OCI-LY1 (cell line): Measurements from ENCODE around the gene AFAP1.

Experiments
- H2AFZ ChIP-seq: fragments of 200-600 bp; sonication (generic), shearing (Covaris generic); 2 replicates; pipeline ENCODE4 v1.6.0; 2014; ENCODE audit warnings: antibody characterized with exemption, mild to moderate bottlenecking, low read length
- H3F3A ChIP-seq: fragments of 200-600 bp; sonication (generic), shearing (Covaris generic); 2 replicates; pipeline ENCODE4 v1.6.0; 2014; ENCODE audit warnings: mild to moderate bottlenecking, antibody characterized with exemption, low read length, moderate library complexity; ENCODE audit not compliant: insufficient read depth
- H3K27ac ChIP-seq: fragments of 200-600 bp; sonication (generic); 2 replicates; pipeline ENCODE4 v1.5.1; 2014; ENCODE audit warnings: low read length, mixed run types, mild to moderate bottlenecking, low read depth; ENCODE audit not compliant: poor library complexity, severe bottlenecking
- H3K27me3 ChIP-seq: fragments of 200-600 bp; sonication (generic); 2 replicates; pipeline ENCODE4 v1.6.0; 2014; ENCODE audit warnings: antibody characterized with exemption, mild to moderate bottlenecking, low read length, moderate library complexity; ENCODE audit not compliant: insufficient read depth
- H3K36me3 ChIP-seq: fragments of 200-600 bp; sonication (generic); 2 replicates; pipeline ENCODE4 v1.6.1; 2014; ENCODE audit warnings: mild to moderate bottlenecking, antibody characterized with exemption, low read length, moderate library complexity, mixed read lengths; ENCODE audit not compliant: insufficient read depth
- H3K4me1 ChIP-seq: fragments of 200-600 bp; sonication (generic); 2 replicates; pipeline ENCODE4 v1.5.1; 2014; ENCODE audit warnings: mild to moderate bottlenecking, low read length, moderate library complexity; ENCODE audit not compliant: insufficient read depth, severe bottlenecking
- H3K4me2 ChIP-seq: fragments of 200-600 bp; sonication (generic), shearing (Covaris generic); 2 replicates; pipeline ENCODE4 v1.6.1; 2014; ENCODE audit warnings: low read length
- H3K4me3 ChIP-seq: fragments of 200-600 bp; sonication (generic); 2 replicates; pipeline ENCODE4 v1.5.1; 2014; ENCODE audit warnings: low read length, low read depth, mild to moderate bottlenecking, mixed read lengths; ENCODE audit not compliant: poor library complexity, severe bottlenecking
- H3K79me2 ChIP-seq: fragments of 200-600 bp; shearing (Covaris generic); 2 replicates; pipeline ENCODE4 v1.6.1; 2016; ENCODE audit warnings: mixed run types, low read length, mixed read lengths; ENCODE audit not compliant: insufficient read depth
- H3K9ac ChIP-seq: fragments of 200-600 bp; sonication (generic), shearing (Covaris generic); 2 replicates; pipeline ENCODE4 v1.6.1; 2014; ENCODE audit warnings: mild to moderate bottlenecking, low read length, mixed read lengths
- H3K9me2 ChIP-seq: fragments of 200-600 bp; sonication (generic), shearing (Covaris generic); 2 replicates; pipeline ENCODE4 v1.6.1; 2014; ENCODE audit warnings: low read depth, mild to moderate bottlenecking, low read length, mixed read lengths
- H3K9me3 ChIP-seq: fragments of 200-600 bp; shearing (Covaris generic); 2 replicates; pipeline ENCODE4 v1.6.1; 2014; ENCODE audit warnings: low read length, mixed read lengths
- H4K20me1 ChIP-seq: fragments of 200-600 bp; sonication (generic), shearing (Covaris generic); 2 replicates; pipeline ENCODE4 v1.6.0; 2016; ENCODE audit warnings: mild to moderate bottlenecking, low read length; ENCODE audit not compliant: insufficient read depth
- CTCF ChIP-seq: fragments of 200-600 bp; sonication (generic), shearing (Covaris generic); IDR thresholded peaks from 2 replicates; pipeline ENCODE4 v1.5.1; 2017; ENCODE audit warnings: mild to moderate bottlenecking, antibody characterized with exemption, low read length, moderate library complexity, mixed read lengths
- EZH2 ChIP-seq: fragments of 200-600 bp; sonication (generic), shearing (Covaris generic); IDR thresholded peaks from 2 replicates; pipeline ENCODE4 v1.8.0; 2017; ENCODE audit warnings: borderline replicate concordance, mixed run types, mild to moderate bottlenecking, antibody characterized with exemption, low read length, moderate library complexity, mixed read lengths

Gene AFAP1

GRCh38 chr4:7761312-7761711 lies 178.3 kb downstream of the AFAP1 start:
- no peak for TF ChIP-seq EZH2
- no peak for TF ChIP-seq CTCF
- no peaks in the 10 kb centered on the region for H3K27me3 ChIP-seq
- no peaks in the 10 kb centered on the region for H3K79me2 ChIP-seq
- H3K36me3 ChIP-seq: no peaks in the 10 kb centered on the region
- no peaks in the 10 kb centered on the region for H4K20me1 ChIP-seq
- no peak overlapping the region for H3K9ac ChIP-seq
- no peak overlapping the region for H2AFZ ChIP-seq
- no peaks in the 10 kb centered on the region for H3K9me3 ChIP-seq
- peaks cover 7% of the 10 kb centered on the region for H3K4me1 ChIP-seq
- no peak overlapping the region for H3K27ac ChIP-seq
- H3K9me2 ChIP-seq: no peaks in the 10 kb centered on the region
- no peaks in the 10 kb centered on the region for H3F3A ChIP-seq
- no peak overlapping the region for H3K4me3 ChIP-seq
- no peak overlapping the region for H3K4me2 ChIP-seq

GRCh38 chr4:7760706-7761105 lies 179.0 kb downstream of the AFAP1 start:
- H3K36me3 ChIP-seq: no peaks in the 10 kb centered on the region
- H3K4me2 ChIP-seq: no peak overlapping the region
- no peaks in the 10 kb centered on the region for H4K20me1 ChIP-seq
- TF ChIP-seq CTCF (no peak), EZH2 (no peak)
- no peaks in the 10 kb centered on the region for H3K27me3 ChIP-seq
- H3K4me1 ChIP-seq: peaks cover 7% of the 10 kb centered on the region
- H3K9me3 ChIP-seq: no peaks in the 10 kb centered on the region
- no peak overlapping the region for H3K9ac ChIP-seq
- no peaks in the 10 kb centered on the region for H3F3A ChIP-seq
- H3K4me3 ChIP-seq: no peak overlapping the region
- H2AFZ ChIP-seq: no peak overlapping the region
- no peaks in the 10 kb centered on the region for H3K9me2 ChIP-seq
- H3K79me2 ChIP-seq: no peaks in the 10 kb centered on the region
- no peak overlapping the region for H3K27ac ChIP-seq

DNA sequence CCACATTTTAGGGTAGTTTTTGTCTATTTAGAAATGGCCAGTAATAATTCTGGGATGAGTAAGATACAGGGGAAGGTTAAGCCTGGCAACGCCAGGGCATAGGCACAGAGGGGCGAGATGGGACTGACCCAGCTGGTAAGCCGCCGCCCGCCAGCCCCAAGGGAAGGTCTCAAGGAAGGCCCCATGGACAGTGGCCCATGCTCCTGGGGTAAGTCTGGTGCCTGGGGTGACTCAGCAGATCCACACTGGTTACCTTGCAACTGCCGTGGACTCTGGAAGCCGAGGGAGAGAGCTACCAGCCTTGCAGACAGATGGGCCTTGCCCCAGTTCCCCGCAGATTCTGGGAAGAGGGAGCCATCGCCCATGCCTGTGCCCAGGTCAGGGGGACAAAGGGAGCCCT lies 179.4 kb downstream of the AFAP1 start:
- Histone ChIP-seq H3K4me1 (peaks cover 7% of the 10 kb centered on the region), H3K9me2 (no peaks in the 10 kb centered on the region), H2AFZ (no peak overlapping the region), H3F3A (no peaks in the 10 kb centered on the region), H3K9ac (no peak overlapping the region), H3K4me2 (no peak overlapping the region), H3K9me3 (no peaks in the 10 kb centered on the region), H3K4me3 (no peak overlapping the region), H3K36me3 (no peaks in the 10 kb centered on the region), H3K27ac (no peak overlapping the region), H3K79me2 (no peaks in the 10 kb centered on the region), H4K20me1 (no peaks in the 10 kb centered on the region), H3K27me3 (no peaks in the 10 kb centered on the region)
- TF ChIP-seq EZH2 (no peak), CTCF (no peak)
